ENCODE measurements around the gene TMEM121.

GRCh38 chr14:105527826-105528585, 1.6 kb downstream of the TMEM121 start:
- TF ChIP-seq CTCF (optimal IDR thresholded peaks at IDR 0.05 in 1 of 3, IDR thresholded peaks at IDR 0.05 in 1 of 3, conservative IDR thresholded peaks at IDR 0.05 in 1 of 3; ENCODE audit: extremely low read depth in 1 of 3, insufficient read depth in 2 of 3, low read length in 3 of 3) (peak; percentile 42 to 94 (median 89)), EZH2 (IDR thresholded peaks at IDR 0.05; ENCODE audit: low read length) (no peak)

Data from keratinocyte (primary cell).